ENCODE data around the gene PGA4. TPM values are rescaled to one million over a fixed set of nuclear protein-coding genes. Genes with fewer than 3 reads are reported as not detected.
"Not testable (repeated sequence)": the region's sequence is repeated elsewhere in the genome, so short reads cannot be mapped to it uniquely, and the experiment has no call there.

Gene PGA4
- total RNA-seq, 4 donors from 2014 or later: 0.65 to 1.5 TPM; not detected in 2

- 61 to 66% methylated on average over 8 of the region's 8 CpGs for WGBS, 2 donors
- DNase-seq (ENCODE audit: low spot score in 2 of 2); H3K4me3 ChIP-seq (ENCODE audit: low read depth, poor library complexity, severe bottlenecking); intact Hi-C loops (cut with DNase I; ENCODE audit: low total_unique reads): not testable (repeated sequence)
Measured at GRCh38 chr11:61249201-61249600, 27.1 kb downstream of the PGA4 start.

- 66 to 80% methylated on average over 20 of the region's 20 CpGs for WGBS, 2 donors
- intact Hi-C loops (cut with DNase I; ENCODE audit: low total_unique reads): loop anchor here (10.0 kb wide), 1 partner anchor 134 kb away; no protein-coding TSS in a partner anchor
- H3K4me3 ChIP-seq (ENCODE audit: low read depth, poor library complexity, severe bottlenecking); DNase-seq (ENCODE audit: low spot score in 2 of 2): not testable (repeated sequence)
Measured at GRCh38 chr11:61250796-61251765, 28.9 kb downstream of the PGA4 start.

- intact Hi-C loops (cut with DNase I; ENCODE audit: low total_unique reads): loop anchor here (10.0 kb wide), 1 partner anchor 132 kb away; no protein-coding TSS in a partner anchor
- not testable (repeated sequence) for H3K4me3 ChIP-seq (ENCODE audit: low read depth, poor library complexity, severe bottlenecking); DNase-seq (ENCODE audit: low spot score in 2 of 2)
- 50 to 85% methylated on average over 1 of the region's 1 CpG for WGBS, 2 donors
Measured at GRCh38 chr11:61252332-61252731, 30.2 kb downstream of the PGA4 start.

- peak in 1 of 2 donors; percentile 26 for DNase-seq (ENCODE audit: low spot score in 2 of 2)
- no peak overlapping the region for H3K4me3 ChIP-seq (ENCODE audit: low read depth, poor library complexity, severe bottlenecking)
- intact Hi-C loops (cut with DNase I; ENCODE audit: low total_unique reads): loop anchor here (10.0 kb wide), 1 partner anchor 130 kb away; no protein-coding TSS in a partner anchor
- TF ChIP-seq POLR2A (IDR thresholded peaks at IDR 0.05): no peak
- peak in 1 of 3 donors; percentile 46 for TF ChIP-seq CTCF (IDR thresholded peaks at IDR 0.05)
- WGBS, 2 donors: 52% methylated on average over 12 of the region's 12 CpGs
Measured at GRCh38 chr11:61254403-61255025, 32.4 kb downstream of the PGA4 start.

GRCh38 chr11:61256710-61257482, 34.7 kb downstream of the PGA4 start:
- no peak for TF ChIP-seq CTCF (IDR thresholded peaks at IDR 0.05)
- no peak for TF ChIP-seq POLR2A (IDR thresholded peaks at IDR 0.05)
- DNase-seq (ENCODE audit: low spot score in 2 of 2): no peak
- WGBS, 2 donors: 94 to 95% methylated on average over 16 to 18 of the region's 18 CpGs
- no peak overlapping the region for H3K4me3 ChIP-seq (ENCODE audit: low read depth, poor library complexity, severe bottlenecking)
- intact Hi-C loops (cut with DNase I; ENCODE audit: low total_unique reads): loop anchor here (10.0 kb wide), 1 partner anchor 128 kb away; no protein-coding TSS in a partner anchor

GRCh38 chr11:61258546-61258945, 36.4 kb downstream of the PGA4 start:
- no peak overlapping the region for H3K4me3 ChIP-seq (ENCODE audit: low read depth, poor library complexity, severe bottlenecking)
- no peak for DNase-seq (ENCODE audit: low spot score in 2 of 2)
- TF ChIP-seq CTCF (IDR thresholded peaks at IDR 0.05) (no peak), POLR2A (IDR thresholded peaks at IDR 0.05) (no peak)
- intact Hi-C loops (cut with DNase I; ENCODE audit: low total_unique reads): loop anchor here (10.0 kb wide), 1 partner anchor 126 kb away; no protein-coding TSS in a partner anchor
- 88 to 94% methylated on average over 9 of the region's 9 CpGs for WGBS, 2 donors

All from lower leg skin (tissue), 4 donors.